GM19099 (cell line): Measurements from ENCODE around the gene UPP2.

Source experiments
- POLR2A ChIP-seq: IDR thresholded peaks from 3 replicates; pipeline ENCODE4 v1.6.1; 2011; ENCODE audit warnings: low read depth; ENCODE audit not compliant: insufficient read length; ENCODE audit errors: extremely low read depth

UPP2 gene

GRCh38 chr2:158142568-158143332 is 41.1 kb downstream of the UPP2 start:
- no peak for TF ChIP-seq POLR2A

GRCh38 chr2:158143703-158144360 is 42.2 kb downstream of the UPP2 start:
- no peak for TF ChIP-seq POLR2A

- TF ChIP-seq POLR2A = no peak
Measured at GRCh38 chr2:158144914-158145625, 43.4 kb downstream of the UPP2 start.

DNA sequence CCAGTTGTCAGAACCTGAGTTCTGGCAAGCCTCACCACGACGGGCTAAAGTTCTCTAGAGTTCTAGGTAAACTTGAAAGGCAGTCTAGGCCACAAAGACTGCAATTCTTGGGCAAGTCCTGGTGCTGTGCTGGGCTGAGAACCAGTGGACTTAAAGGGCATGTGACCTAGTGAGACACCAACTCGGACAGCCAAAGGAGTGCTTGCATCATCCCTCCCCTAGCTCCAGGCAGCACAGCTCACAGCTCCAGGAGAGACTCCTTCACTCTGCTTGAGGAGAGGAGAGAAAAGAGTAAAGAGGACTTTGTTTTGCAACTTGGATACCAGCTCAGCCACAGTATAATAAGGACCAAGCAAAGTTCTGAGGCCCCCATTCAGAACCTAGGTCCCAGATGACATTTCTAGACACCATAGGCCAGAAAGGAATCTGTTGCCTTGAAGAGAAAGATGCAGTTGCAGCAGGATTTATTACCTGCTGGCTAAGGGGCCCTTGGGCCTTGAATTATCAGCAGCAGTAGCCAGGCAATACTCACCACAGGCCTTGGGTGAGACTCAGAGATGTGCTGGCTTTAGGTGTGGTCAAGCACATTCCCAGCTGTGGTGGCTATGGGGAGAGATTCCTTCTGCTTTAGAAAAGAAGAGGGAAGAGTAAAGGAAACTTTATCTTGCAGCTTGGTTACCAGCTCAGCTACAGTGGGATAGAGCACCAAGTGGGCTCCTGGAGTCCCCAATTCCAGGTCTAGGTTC is 51.8 kb downstream of the UPP2 start:
- TF ChIP-seq POLR2A = no peak

- no peak for TF ChIP-seq POLR2A
Measured at GRCh38 chr2:158154596-158154995, 52.9 kb downstream of the UPP2 start.

- TF ChIP-seq POLR2A = no peak
Measured at GRCh38 chr2:158172719-158173118, 71.0 kb downstream of the UPP2 start.

GRCh38 chr2:158174495-158174894 is 72.8 kb downstream of the UPP2 start:
- no peak for TF ChIP-seq POLR2A

- no peak for TF ChIP-seq POLR2A
Measured at GRCh38 chr2:158174956-158175355, 73.3 kb downstream of the UPP2 start.

DNA sequence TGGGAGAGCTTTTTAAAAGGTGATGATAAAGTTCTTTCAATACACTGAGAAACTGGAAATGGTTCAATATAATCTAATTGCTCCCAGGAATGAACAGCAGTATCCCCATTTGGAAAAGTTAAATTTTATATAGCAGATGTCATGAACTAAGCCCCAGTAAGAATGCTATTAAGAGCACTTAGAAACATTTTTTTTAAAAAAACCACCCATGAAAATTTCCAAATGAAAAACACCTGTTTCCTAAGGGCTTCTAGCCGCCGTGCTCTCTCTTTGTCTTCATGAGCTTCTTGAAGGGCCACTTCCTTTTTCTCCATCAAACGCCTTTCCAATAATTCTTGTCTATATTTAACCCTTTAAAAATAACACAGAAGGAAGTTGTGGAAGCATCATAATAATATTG is 77.0 kb downstream of the UPP2 start:
- no peak for TF ChIP-seq POLR2A

GRCh38 chr2:158179660-158180059 is 78.0 kb downstream of the UPP2 start:
- TF ChIP-seq POLR2A = no peak

GRCh38 chr2:158181171-158181570 is 79.5 kb downstream of the UPP2 start:
- no peak for TF ChIP-seq POLR2A

GRCh38 chr2:158182676-158183295 is 81.1 kb downstream of the UPP2 start:
- no peak for TF ChIP-seq POLR2A

DNA sequence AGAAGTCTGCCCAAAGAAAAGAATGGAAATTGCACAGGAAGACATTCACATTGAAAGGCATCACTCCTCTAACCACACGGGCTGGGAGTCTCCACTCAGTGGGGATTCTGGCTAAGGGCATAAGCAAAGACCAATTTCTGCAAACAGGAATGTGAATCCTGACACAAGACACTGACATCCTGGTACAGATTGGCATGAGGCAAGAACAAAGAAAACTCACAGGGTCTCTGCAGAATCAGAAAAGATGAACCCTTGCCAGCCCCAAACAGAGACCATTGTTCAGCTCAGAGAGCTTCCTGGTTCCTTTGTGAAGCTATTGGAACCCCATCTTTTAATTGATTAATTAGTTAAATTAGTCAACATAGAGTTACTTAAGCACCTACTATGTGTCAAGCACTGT is 82.3 kb downstream of the UPP2 start:
- no peak for TF ChIP-seq POLR2A

DNA sequence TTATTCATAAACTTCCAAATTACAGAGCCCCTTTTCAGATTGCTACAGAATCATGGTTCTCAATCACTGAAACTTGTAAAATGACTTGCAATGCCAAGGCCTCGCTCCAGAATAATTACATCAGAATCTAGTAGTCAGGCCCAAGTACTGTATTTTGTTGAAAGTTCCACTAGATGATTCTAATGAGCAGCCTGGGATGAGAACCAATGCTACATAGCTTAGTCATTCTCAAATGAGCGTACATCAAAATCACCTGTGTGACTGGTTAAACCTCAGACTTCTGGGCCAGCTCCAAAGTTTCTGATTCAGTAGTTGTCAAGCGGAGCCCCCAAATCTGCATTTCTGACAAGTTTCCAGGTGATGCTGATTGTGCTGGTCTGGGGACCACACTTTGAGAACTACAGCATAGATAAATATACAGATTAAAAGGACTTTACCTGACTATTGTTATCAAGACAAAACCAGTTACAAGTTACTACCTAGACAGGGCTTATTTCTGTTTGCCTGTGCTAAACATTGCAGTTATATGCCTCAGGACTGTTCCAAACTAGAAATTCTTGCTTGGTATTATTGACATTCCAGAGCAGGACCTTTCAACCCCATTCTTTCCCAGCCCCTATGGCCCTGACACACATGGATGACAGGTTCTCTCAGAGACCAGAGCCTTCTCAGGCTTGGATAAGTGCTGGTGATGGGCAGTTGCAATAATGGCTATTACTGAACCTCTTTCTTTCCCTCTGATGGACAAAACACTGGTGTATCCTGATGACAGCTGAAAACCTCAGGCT is 83.1 kb downstream of the UPP2 start:
- TF ChIP-seq POLR2A = no peak
